ENCODE results near the gene KIAA1614.

Gene KIAA1614

DNA sequence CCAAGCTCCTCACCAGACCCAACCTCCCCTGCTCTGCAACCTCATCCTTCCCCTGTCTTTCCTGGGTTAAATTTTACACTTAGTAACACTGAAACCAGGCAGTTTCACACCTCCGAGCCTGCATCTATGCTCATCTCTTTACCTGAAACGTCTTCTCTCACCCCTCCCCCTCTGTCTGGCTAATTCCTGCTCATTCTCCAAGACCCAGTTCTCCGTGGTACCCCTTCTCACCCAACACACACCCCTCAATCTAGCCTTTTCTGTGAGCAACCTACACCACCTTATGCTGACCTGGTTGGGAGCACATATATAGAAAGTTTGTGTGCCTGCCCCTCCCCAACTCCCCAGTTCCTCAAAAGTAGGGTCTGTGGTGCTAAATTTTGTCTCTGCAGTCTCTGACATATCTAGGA is 3.7 kb upstream of the KIAA1614 start:
- DNase-seq = no peak

DNA sequence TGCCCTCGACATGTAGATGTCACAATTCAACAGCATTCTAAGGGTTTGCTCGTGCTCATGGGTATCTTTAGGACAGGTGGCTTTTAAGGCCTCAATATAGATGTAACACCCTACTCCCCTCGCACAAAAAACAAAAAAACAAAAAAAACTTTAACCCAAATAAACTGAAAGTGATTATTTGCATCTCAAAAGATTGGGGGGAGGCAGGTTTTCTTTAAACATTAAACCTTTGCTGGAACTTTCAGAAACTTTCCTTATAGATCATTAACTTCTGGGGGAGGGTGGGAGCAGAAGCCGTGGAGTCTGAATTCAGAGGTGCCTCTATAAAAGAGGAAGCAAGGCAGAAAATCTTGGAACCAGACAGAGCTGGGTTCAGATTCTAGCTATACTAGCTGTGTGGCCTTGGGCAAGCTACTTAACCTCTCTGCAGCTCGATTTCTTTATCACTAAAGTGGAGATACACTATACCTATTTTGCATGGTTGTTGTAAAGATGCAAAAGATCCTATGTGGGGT is 3.2 kb upstream of the KIAA1614 start:
- no peak for DNase-seq

DNA sequence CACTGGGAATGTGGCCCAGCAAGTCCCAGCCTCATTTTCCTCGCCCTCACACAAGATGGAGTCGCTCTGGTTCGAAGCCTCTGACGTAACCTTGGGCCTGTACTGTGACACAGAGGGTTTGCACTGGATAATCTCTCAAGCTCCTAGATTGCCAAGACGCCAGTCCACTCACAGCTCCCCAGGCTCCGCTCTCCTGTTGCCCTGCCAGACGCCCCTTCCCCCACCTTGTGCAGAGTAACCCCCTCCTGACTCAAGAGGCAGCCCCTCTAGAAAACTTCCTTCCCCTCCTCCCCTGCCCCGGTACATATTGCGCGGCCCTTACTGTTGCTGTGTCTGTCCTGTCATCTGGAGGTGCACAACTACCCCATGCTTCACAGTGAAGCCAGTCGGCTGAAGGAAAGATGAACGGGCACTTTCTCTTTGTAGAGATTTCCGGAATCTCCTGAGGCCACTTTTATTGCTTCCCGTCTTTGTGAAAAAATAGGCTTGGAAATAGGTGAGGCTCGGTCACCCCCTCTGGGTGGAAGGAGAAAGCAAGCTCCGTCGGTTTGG is 981 bp upstream of the KIAA1614 start:
- peak; percentile 31 for DNase-seq

DNA sequence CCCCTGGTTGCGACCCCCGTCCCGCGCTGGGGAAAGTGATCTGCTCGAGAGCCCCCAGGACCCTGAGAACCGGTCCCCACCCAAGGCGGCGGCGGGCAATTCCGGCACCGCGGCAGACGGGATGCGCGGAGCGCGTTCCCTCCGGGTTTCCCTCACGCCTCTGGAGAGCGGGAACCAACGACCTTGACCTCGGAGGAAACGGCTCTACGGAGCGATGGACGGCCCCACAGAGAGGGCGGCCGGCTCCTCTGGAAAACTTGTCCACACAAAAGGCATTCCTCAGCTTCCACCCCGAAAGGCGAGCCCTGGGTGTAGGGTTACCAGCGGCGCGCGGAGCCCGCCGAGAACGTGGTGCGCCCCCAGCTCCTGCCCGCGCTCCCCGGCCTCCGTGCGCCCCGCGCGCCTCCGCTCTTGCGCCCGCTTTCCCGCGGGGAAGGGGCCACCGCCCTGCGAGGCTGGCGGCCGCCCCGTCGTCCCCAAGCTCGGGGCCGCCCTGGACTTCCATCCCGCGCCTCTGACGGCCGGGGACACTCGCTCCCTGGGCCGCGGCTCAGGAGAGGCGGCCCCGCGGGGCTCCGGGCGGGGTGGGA is 391 bp upstream of the KIAA1614 start:
- DNase-seq = no peak

DNA sequence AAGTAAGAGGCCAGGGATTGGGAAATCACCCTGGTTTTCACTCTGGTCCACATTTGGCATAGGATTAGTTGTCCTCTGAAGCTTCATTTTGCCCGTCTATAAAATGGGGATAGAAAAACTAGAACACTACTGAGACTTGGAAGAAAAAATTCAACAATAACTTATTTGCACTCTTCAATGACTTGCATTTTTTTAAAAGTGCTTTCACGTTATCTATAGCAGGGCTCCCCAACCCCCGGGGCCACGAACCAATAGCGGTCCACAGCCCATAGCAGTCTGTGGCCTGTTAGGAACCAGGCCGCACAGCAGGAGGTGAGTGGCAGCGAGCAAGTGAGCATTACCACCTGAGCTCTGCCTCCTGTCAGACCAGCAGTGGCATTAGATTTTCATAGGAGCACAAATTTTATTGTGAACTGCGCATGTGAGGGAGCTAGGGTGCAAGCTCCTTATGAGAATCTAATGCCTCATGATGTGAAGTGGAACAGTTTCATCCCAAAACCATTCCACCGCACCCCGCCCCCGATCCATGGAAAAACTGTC is 2.8 kb downstream of the KIAA1614 start:
- no peak for DNase-seq

DNA sequence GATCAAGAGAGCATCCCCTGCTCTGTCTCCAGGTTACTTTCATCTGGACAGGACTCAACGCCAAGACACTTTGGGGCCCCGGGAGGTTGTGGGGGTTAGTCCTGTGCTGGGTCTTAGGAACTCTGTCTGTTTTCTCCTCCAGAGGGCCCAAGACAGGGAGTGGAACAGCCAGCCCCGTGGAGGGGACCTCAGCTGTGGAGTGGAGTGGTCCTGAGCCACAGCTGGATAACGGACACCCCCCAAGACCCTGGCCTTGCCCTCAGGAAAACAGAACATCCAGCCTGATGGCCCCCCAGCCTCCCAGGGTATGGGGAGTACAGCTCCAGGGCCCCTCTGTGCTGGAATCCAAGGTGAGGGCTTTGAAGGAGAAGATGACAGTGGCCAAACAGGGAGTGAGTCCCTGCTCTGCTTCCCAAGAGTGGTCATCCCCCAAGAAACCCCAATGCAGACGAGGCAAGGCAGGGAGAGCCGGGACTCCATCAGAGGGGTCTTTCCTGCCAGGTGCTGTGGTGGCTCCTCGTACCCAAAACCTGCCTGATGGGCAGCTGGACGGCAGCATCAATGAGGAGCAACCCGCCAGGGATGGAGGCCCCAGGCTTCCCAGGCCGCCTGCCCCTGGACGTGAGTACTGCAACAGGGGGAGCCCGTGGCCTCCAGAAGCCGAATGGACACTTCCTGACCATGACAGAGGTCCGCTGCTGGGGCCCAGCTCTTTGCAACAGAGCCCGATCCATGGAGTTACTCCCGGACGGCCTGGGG is 3.5 kb downstream of the KIAA1614 start:
- no peak for DNase-seq

DNA sequence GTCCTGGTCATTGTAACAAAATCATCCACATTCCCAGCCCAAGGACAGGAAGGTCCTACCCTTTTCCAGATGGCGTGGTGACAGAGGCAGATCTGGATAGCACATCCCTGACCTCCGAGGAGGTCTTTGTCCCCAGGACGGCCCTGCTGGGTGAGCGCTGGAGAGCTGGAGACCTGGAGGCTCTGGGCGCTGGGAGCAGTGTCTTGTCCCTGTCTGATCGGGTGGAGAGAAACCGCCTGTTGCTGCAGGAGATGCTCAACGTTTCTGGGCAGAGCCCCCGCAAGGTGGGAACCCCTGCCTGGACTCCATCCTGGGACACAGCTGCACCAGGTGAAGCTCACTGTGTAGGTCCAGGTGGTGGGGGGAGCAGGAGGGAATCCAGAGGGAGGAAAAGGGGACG is 4.1 kb downstream of the KIAA1614 start:
- no peak for DNase-seq

DNA sequence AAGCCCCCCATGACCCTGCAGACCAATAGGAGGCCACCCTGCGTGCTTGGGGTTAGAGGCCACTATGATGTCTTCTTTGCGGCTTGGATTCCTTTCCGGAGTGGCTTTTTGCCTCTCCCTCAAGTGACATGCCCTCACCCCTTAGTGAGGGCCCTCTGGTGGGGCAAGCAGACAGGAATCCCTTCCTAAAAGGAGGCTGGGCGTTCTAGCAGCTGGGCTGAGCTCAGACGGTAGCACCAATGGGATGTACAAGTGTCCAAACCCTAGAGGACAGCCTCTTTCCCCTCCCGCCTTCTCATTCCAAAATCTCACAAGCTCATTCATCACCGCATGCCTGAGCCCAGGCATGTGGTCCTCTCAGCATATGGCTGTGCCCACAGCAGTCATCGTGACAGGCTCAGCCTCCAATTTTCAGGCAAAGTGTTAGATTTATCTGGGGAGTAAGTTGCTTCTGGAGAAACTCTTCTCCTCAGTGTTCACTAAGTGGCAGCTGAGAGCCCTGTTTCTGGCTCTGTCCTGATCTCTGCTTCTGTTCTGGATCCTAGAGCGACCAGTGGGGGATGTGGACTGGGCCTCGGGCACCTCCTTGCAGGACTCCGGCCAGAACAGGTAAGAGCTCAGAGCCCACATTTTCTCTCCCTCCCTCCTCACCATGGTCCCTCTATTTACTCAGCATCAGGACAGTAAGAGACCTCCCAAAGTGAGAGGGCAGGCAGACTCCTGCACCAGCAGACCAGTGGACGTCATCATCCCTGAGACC is 4.8 kb downstream of the KIAA1614 start:
- DNase-seq = peak; percentile 85

DNA sequence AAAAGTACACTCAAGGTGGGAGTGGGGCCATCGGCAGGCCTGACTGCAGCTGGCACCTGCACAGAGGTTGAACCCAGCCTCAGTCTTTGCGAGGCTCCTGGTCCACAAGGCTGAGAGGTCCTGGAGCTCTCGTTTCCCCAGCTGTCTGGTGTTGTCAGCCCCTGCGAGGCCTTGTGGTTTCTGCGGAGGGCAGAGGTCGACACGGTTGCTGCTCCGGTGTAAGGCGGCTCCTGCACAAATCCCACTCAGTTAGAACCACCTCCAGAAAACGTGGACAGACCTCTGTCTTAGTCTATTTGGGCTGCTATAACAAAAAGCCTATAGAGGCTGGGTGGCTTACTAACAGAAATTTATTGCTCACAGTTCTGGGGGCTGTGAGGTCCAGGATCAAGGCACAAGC is 5.8 kb downstream of the KIAA1614 start:
- DNase-seq = no peak

DNA sequence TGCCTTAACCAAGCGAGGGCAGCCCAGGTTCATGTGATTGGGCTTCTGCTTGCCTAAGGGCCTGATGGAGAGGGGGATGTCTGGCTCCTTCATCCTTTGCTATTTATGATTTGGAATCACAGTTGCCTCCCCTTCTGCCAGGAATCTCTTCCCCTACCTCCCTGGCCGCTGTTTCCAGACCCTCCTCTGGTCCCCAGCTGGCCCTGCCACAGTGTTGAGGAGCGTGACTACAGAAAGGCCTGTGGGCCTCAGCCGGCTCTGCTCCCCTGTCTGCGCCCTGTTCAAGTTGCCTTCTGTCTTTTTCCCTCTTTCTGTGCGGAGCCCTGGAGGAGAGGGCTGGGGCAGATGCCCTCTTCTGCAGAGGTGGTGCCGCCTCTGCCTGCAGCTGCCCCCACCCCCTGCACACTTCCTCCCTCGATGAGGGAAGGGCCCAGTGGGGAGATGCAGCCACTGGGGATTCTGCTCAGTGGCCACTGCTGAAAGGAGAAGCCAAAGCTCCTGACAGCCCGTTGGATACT is 6.5 kb downstream of the KIAA1614 start:
- DNase-seq = no peak

DNA sequence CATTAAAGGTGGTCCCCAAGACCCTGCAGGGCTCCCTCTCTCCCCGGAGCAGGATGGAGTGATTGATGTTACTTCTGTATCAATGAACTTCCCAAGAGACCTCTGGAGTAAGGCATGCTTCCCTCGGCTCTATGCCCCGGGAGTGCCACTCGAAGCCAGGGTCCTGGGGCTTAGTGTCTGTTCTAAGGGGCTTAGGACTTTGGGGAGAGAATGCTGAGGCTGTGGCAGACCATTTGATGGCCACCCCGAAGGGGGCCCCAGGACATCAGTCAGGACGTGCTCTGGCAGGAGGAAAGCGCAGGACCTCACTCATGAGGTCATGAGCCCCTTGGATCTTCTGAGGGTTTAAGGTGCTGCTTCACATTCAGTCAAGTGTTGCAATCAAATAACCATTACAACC is 7.5 kb downstream of the KIAA1614 start:
- DNase-seq = no peak

DNA sequence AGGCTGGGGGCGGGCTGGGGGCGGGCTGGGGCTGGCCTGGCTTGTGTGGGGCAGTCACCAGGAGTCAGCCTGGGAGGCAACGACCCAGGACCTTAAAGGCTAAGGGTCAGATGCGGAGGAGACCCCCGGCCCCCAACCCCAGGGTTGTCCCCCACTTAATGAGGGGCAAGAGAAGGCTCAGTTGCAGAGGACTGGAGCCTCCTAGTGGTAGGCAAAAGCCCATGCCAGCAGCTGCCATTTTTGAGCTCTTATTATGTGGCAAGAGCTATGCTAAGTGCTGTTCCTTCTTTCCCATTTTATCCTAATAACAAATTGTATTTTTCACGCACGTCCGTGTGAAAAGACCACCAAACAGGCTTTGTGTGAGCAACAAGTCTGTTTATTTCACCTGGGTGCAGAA is 8.0 kb downstream of the KIAA1614 start:
- DNase-seq = no peak

DNA sequence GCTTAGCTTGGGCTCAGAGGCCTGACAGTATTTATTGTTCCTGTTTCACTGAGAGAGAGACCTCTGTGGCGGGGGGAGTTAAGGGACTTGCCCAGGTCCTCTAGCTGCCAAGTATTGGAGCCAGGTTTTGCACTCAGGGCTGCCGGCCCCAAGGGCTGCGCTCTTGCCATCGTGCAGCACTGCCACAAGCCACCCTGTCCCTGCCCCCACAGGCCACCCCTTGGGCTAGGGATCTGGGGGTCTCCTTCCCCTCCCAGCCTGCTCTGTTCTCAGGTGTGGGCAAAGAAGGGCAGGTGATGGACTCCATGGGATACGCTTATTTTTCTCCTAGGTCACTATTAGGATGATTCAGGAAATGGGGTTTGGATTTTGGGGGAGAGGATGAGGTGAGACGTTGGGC is 8.7 kb downstream of the KIAA1614 start:
- DNase-seq = no peak

DNA sequence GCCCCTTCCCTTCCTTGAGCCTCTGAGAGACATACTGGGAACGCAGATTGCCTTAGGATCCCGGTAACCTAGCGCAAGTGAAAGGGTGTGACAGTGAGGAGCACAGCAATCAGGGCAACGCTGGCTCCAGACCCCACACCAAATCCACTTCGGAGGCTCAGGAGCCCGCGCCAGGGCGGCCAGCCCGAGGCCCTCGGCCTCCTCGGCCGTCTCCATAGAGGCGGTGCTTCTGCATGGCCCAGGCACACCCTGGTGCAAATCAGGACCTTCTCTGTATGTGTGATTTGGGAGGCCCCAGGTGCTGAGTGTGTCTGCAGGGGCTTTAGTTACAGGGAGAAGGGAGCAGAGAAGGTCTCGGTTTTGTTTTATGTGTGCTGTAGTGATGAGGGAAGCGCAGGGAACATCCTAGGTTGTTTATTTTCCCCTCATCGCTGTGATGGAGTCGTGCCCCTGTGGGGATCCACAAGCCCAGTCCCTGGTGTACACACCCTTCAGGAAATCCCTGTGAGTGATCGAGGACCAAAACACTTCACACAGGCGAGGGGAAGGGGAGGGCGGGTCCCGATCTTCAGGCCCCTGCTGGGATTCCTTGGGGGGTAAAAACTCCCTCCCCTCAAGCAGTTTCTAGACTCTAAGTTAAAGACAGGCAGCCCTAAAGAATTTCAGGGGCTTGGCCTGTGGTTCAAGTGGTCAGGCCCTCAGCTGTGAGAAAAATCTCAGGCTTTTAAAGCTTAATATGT is 9.4 kb downstream of the KIAA1614 start:
- DNase-seq = no peak

DNA sequence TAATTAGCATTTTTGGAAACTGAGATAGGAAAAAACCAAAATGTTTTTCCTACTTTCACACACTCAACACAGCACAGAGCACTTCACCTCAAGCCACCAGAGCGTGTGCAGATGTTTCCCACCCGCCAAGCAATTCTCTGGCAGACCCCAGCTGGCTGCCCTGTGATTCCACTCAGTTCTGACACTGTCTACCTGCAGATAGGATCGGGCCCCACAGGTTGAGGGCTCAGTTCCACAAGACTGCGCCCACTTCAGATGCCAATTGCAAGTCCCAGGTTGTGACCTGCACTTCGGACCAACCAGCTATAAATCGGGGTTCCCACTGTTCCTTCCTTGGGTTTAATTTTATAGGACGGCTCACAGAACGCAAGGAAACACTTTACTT is 9.9 kb downstream of the KIAA1614 start:
- DNase-seq = no peak

DNA sequence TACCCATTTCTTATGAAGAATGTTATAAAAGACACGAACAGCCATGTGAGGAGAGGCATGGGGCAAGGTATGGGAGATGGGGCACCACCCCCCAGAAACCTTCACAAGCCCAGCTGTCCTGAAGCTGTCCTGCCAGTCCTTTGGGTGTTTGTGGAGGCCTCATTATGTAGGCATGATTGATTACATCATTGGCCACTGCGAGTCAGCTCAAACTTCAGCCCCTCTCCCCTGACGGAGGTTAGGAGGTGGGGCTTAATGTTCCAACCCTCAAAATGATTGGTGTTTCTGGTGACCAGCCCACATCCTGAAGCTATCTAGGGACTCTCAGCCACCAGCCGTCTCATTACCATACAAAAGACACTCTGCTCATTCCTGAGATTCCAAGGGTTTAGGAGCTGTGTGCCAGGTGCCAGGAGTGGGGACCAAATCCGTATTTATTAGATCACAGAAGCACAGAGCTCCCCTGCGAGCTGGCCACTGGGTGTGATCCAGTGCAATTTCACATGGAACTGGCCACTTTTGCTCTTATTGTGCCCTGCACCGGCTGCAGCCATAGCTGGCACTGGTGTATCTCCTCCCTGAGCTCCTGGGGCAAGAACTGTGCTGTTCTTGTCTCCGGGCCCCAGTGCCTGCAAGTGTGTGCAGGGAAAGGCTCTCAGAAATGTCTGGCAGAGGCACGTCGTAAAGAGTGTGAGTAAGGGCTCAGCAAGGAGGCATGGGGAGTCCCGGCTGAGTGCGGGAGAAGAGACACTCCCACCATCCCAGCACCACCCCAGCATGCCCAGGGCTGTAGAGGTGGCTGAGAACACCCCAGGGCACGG is 10.5 kb downstream of the KIAA1614 start:
- no peak for DNase-seq

DNA sequence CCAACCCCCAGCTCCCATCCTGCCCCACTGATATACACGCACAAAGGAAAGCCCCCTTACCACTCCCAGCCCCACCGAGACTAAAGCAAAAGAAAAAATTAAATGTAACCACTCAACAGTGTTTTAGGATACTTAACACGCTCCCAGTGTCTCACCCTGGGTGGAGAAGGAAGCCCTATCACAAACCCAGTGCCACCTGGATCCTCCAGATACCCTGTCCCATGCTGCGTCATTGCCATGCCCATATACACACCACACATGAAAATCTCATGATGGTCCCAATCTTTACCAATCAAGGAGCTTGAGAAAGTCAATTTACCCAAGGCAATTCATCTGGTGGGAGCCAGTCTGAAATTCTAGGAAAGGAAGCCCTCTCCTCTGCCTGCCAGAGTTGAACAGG is 11.2 kb downstream of the KIAA1614 start:
- no peak for DNase-seq

DNA sequence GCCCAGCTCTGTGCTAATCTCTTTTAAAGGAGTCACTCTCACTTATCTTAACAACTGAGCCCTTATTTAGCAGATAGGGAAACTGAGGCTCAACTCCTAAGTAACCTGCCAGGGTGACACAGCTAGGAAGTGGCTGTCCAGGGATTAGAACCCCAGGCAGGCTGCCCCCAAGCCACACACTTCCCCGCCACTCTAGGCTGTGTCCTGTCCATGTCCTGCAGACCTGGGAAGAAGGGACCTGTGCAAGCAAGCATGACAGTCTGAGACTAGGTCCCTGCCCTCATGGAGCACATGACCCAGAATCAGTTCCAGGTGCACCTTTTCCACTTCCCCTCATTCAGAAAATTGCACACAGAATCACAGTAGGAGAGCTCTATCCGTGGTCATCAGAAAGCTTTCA is 12.2 kb downstream of the KIAA1614 start:
- DNase-seq = no peak

DNA sequence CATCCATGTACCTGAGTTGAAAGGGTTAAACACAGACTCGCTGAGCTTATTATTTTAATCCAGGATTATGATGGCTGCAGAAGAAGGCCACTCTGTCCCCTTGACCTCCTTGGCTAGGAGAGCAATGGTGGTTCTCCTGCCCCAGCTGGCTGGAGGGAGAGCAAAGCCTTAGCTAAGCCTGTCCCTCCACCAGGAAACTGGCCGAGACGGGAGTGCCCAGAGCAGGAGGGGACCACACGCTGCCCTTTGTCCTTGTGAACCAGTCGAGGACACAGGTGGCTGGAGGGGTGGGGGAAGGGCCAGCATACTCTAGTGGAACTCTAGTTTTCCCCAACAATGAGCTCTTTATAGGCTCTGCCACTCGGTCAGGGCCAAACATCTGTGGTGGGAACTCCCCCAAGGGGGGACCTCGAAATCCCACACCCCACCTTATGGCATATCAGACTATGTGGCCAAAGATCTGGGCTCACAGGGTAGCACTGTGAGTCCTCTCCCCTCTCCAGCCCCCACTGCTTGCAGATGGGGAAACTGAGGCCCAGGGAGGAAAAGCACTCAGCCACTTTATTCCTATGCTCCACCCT is 12.9 kb downstream of the KIAA1614 start:
- no peak for DNase-seq

DNA sequence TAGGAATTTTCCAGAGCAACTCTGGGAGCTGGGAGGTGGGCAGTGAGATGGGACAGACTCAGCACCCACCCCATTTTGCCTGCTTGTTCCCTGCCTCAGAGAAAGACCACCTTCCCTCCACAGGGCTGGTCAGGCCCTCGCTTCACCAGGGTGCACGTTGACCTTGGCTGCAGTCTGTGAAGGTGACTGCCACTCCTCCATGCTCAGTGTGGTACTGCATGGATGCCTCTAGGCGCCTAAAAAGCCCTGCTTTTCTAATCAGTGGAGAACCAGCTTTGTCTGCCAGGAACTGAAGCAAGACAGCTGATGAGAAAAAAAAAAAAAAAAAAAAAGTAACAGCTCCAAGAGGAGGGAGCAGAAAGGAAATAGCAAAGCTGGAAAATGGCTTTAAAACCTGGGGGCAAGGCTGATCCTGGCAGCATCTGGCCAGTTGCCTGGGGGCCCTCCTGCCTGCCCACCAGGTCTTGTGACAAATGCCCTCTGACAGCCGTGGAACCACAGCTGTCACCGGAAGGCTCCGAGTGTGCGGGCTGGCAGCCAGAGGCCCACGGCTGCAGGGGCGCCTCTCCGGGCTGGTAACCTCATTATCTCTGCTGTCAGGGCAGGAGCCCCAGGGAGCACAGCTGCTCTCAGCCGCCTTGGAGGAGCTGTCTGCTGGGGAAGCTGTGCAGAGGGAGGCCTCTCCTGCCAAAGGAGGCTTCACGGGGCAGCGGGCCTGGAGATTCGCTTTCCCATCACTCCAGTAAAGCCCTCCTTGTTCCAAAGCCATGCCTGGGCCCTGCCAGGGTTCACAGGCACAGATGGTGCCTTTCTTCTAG is 13.7 kb downstream of the KIAA1614 start:
- peak; percentile 99 for DNase-seq
